RKO (cell line): ENCODE measurements around the gene RCL1.
"Not testable (repeated sequence)": the region's sequence is repeated elsewhere in the genome, so short reads cannot be mapped to it uniquely, and the experiment has no call there.

Experiments used
- DNase-seq: peaks from one replicate; pipeline ENCODE4 v3.0.0-alpha.2; 2016; ENCODE audit warnings: low spot score

The RCL1 gene

DNA sequence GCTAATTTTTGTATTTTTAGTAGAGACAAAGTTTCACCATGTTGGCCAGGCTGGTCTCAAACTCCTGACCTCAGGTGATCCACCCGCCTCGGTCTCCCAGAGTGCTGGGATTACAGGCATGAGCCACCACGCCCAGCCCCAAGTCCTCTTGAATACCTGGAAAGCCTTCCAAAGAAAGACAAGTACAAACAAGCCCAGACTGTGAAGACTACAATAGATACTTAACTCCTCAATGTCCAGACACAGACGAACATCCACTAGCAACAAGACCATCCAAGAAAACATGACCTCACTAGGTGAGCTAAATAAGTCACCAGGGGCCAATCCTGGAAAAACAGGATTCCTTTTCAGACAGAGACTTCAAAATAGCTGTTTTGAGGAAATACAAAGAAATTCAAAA, 9.6 kb upstream of the RCL1 start:
- DNase-seq, result not testable (repeated sequence)

GRCh38 chr9:4784403-4784802, 8.3 kb upstream of the RCL1 start:
- DNase-seq, result no peak

GRCh38 chr9:4786599-4786998, 6.1 kb upstream of the RCL1 start:
- DNase-seq, result no peak

- DNase-seq, result peak; percentile 24
These were observed 4.9 kb upstream of the RCL1 start for GRCh38 chr9:4787876-4788275.

DNA sequence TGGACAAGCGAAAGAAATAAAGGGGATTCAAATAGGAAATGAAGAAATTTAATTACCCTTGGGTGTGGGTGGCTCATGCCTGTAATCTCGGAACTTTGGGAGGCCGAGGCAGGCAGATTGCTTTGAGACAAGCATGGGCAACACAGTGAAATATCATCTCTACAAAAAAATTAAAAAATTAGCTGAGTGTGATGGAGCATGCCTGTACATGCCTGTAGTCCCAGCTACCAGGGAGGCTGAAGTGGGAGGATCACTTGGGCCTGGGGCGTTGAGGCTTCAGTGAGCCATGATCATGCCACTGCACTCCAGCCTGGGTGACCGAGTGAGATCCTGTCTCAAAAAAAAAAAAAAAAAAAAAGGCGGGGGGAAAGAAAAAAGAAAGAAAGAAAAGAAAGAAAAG, 4.0 kb upstream of the RCL1 start:
- DNase-seq, result no peak

DNA sequence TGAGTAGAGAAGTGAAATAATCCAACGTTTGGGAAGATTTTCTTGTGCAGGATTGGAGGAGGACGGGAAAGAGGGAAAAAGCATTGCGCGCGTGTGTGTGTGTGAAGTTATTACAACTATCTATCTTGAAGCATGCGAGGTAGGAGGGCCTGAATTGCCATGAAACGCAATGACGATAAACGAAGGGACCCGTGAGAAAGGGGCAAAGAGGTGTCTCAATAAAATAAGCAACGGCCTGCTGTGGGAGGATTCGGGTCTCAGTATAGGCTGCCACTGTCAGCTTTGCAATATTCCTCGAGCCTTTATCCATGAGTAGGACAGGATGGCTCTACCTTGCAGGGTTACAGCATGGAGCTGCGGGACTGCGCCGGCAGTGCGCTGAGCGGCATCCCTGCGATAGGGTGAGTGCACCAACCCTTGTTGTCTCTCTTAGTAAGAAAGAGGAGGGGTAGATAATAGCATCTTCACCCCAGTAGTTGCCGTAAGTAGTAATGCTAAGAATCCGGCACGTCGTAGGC, 631 bp upstream of the RCL1 start:
- DNase-seq, result no peak

DNA sequence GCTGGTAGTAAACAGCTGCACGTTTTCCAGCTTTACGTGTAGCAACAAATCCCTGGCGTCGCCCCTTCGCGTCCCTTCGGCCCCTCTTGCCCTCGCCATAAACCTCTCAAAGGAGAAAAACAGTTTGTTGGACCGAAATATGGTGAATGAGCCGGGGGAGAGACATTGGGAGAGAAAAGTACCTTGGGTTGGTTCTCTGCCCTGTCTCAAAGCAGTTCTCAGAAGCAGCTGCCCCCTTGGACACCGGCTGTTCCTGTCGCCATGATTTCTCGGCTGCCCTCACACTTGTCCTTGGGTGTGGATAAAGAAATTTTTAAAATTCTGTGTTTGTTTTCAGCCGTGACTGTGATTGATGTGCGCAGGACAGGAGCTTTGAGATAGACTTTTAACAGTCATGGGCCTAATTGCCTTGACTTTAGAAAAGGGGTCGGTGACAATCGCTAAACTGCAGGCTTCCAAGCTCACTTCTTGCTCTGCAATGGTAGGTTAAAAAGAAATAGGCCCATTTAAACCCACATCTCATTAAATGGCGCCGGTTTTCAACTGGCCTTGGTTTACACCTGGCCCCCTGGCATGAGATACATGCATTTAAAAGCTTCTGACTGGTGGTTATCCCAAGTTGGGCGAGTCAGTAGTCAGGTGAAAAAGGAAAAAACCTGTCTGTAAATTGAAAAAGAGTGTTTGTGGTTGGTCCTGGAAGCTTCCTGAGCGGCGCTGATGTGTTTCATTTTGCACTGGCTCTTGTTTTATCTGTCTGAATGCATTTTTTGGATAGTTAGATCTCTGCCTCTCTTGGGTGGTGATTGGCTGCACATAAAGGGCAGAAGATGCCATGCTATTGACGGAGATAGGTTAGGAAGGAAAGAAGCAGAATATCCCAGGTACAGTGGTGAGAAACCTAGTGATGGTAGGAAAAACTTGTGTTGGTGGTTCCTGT, 983 bp downstream of the RCL1 start:
- peak; percentile 16 for DNase-seq

GRCh38 chr9:4794691-4795090, 1.9 kb downstream of the RCL1 start:
- DNase-seq, result no peak

GRCh38 chr9:4795108-4795507, 2.4 kb downstream of the RCL1 start:
- DNase-seq, result not testable (repeated sequence)

- no peak for DNase-seq
These were observed 3.8 kb downstream of the RCL1 start for GRCh38 chr9:4796530-4796929.

- peak; percentile 68 for DNase-seq
These were observed 4.5 kb downstream of the RCL1 start for GRCh38 chr9:4796988-4797853.

- DNase-seq, result no peak
These were observed 5.1 kb downstream of the RCL1 start for GRCh38 chr9:4797854-4798150.

- no peak for DNase-seq
These were observed 5.7 kb downstream of the RCL1 start for GRCh38 chr9:4798281-4799032.

DNA sequence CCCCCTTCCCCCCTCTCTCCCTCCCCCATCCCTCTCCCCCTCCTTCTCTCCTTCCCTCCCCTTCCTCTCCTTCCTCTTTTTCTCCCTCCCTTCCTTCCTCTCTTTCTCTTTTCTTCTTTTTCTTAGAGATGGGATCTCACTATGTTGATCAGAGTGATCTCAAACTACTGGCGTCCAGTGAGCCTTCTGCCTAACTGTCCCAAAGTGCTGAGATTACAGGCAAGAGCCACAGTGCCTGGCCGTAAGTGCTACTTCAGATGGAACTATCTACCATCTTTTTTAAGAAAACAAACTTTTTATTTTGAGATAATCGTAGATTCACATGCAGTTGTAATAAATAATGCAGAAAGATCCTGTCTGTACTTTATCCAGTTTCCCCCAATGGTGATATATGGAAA, 6.3 kb downstream of the RCL1 start:
- DNase-seq, result no peak

DNA sequence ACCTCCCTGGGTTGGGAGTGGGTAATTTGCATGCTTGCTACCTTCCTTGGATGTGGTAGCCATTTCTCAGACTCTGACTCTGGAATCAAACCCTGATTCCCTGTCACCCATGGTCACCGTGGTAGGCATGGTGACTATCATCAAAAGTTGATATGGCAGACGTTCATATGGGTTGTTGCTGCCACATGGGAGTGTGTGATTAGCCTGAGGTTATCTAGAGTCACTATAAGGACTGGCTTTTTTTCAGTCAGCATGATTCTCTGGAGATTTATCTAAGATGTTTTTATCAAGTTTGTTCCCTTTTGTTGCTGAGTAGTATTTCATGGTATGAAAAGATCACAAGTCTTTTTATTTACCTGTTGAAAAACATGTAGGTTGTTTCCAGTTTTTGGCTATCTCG, 7.0 kb downstream of the RCL1 start:
- DNase-seq, result no peak

- no peak for DNase-seq
These were observed 8.4 kb downstream of the RCL1 start for GRCh38 chr9:4801156-4801555.

DNA sequence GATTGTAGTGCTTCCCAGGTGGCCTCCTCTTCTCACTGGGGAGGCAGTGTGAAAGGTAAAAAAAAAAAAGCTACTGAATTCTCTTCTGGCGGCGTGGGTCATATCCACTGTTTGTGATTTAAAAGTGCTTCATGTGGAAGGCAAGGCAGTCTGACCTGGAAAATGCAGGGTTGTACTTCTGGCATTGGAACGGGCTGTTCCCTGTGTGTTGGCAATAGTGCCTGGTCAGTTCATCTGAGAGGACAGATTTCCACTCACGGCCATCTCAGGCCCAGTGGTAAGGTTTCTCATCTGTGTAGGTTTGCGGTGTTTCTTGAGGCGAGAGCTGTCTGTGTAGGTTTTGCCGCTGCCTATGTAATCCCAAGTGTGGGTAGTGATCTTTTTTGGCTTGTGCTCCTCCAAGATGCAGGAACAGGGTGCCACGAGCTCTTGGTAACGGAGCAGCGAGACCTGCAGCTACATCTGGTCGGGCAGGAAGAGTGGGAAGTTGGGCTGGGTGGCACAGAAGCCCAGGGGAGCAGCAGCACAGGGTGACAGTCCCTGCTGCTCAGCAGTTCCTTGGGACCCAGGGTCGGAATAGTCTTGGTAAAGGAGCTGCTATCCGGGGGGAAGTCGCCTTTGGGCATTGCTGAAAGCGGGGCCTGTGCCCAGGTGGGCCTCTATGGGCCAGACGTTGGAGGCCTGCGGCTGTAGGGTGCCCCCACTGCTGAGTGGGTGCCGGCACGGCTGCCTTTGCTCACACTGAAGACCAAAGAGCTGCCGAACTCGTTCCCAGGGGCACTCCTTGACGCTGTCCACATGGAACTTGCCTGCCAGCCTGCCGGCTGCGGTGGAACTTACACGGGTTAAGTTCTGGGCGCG, 11.2 kb downstream of the RCL1 start:
- DNase-seq, result no peak

GRCh38 chr9:4804531-4805016, 11.8 kb downstream of the RCL1 start:
- DNase-seq, result no peak

DNA sequence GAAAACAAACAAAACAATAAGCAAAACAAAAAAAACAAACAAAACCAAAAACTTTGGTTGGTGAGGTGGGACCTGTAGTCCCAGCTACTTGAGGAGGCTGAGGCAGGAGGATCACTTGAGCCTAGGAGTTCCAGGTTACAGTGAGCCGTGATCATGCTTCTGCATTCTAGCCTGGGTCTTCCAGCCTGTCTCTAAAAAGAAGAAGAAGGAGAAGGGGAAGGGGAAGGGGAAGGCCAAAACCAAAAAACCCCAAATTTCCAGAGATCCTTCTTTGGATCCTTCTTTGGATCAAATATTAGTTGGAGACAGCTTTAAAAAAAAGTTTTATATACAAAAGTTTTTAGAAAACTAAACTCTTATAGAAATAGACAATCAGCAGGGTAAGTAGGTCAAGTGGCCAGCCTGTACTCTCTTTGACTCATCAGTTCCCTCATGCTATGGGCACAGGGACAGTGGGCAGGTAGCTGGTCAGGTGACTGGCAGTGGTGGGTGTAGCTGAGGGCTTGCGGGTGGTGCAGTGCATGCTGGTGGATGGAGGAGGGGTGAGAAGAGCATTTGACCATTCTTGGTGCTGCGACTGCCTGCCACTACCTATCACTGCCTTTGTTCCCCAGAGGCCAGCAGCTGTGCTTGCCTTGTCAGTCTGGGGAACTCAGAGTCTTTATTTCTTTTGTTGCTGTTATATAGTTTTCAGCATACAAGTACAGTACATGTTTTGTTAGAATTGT, 12.6 kb downstream of the RCL1 start:
- DNase-seq, result no peak

DNA sequence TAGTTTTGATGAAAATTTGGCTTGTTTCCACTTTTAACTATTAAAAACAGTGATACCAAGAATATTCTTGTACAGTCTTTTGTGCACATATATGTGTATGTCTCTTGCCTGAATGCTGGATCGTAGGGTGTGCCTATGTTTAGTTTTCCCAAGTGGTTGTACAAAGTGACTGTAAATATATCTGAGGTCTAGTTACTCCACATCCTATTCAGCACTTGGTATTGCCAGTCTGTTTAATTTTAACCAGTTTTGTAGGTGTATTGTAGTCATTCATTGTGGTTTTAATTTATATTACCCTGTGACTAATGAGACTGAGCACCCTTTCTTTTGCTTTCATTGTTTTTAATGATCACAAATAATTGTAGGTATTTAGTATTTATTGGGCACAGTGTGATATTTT, 17.8 kb downstream of the RCL1 start:
- no peak for DNase-seq
